ENCODE data around the gene NUAK1. TPM values are rescaled to one million over a fixed set of nuclear protein-coding genes. Genes with fewer than 3 reads are reported as not detected.

Gene NUAK1
- total RNA-seq, 1 donor from 2014 or later = 38.8 TPM

GRCh38 chr12:106051853-106052531 is 86.8 kb downstream of the NUAK1 start:
- intact Hi-C loops (cut with micrococcal nuclease) = no loop called here
- no peak for ATAC-seq
- DNase-seq = no peak

- DNase-seq (no peak), ATAC-seq (no peak)
- intact Hi-C loops (cut with micrococcal nuclease) = no loop called here
Measured at GRCh38 chr12:106049546-106049945, 89.2 kb downstream of the NUAK1 start.

GRCh38 chr12:106049105-106049504 is 89.6 kb downstream of the NUAK1 start:
- intact Hi-C loops (cut with micrococcal nuclease) = no loop called here
- DNase-seq = no peak
- no peak for ATAC-seq

GRCh38 chr12:106048676-106049075 is 90.1 kb downstream of the NUAK1 start:
- DNase-seq (no peak), ATAC-seq (no peak)
- intact Hi-C loops (cut with micrococcal nuclease) = no loop called here

- DNase-seq (no peak), ATAC-seq (no peak)
- intact Hi-C loops (cut with micrococcal nuclease) = no loop called here
Measured at GRCh38 chr12:106048016-106048415, 90.7 kb downstream of the NUAK1 start.

- ATAC-seq (no peak), DNase-seq (no peak)
- intact Hi-C loops (cut with micrococcal nuclease) = no loop called here
Measured at GRCh38 chr12:106046947-106047346, 91.8 kb downstream of the NUAK1 start.

- intact Hi-C loops (cut with micrococcal nuclease) = no loop called here
- DNase-seq (no peak), ATAC-seq (no peak)
Measured at GRCh38 chr12:106046301-106046846, 92.4 kb downstream of the NUAK1 start.

GRCh38 chr12:106045251-106045674 is 93.5 kb downstream of the NUAK1 start:
- intact Hi-C loops (cut with micrococcal nuclease) = no loop called here
- no peak for ATAC-seq
- DNase-seq = no peak

- intact Hi-C loops (cut with micrococcal nuclease) = no loop called here
- DNase-seq (no peak), ATAC-seq (no peak)
Measured at GRCh38 chr12:106044773-106045172, 94.0 kb downstream of the NUAK1 start.

GRCh38 chr12:106042037-106042436 is 96.7 kb downstream of the NUAK1 start:
- ATAC-seq (no peak), DNase-seq (no peak)
- intact Hi-C loops (cut with micrococcal nuclease) = no loop called here

GRCh38 chr12:106040521-106040920 is 98.2 kb downstream of the NUAK1 start:
- no peak for ATAC-seq
- no peak for DNase-seq
- intact Hi-C loops (cut with micrococcal nuclease) = no loop called here

- intact Hi-C loops (cut with micrococcal nuclease) = no loop called here
- ATAC-seq (no peak), DNase-seq (no peak)
Measured at GRCh38 chr12:106039646-106040404, 98.9 kb downstream of the NUAK1 start.

- intact Hi-C loops (cut with micrococcal nuclease) = no loop called here
- ATAC-seq (no peak), DNase-seq (peak; percentile 40)
Measured at GRCh38 chr12:106039242-106039641, 99.5 kb downstream of the NUAK1 start.

GRCh38 chr12:106037524-106038298 is 101.0 kb downstream of the NUAK1 start:
- DNase-seq (no peak), ATAC-seq (no peak)
- intact Hi-C loops (cut with micrococcal nuclease) = no loop called here

GRCh38 chr12:106035421-106035820 is 103.3 kb downstream of the NUAK1 start:
- DNase-seq (no peak), ATAC-seq (no peak)
- intact Hi-C loops (cut with micrococcal nuclease) = no loop called here

GRCh38 chr12:106034316-106034715 is 104.4 kb downstream of the NUAK1 start:
- DNase-seq (no peak), ATAC-seq (no peak)
- intact Hi-C loops (cut with micrococcal nuclease) = no loop called here

- intact Hi-C loops (cut with micrococcal nuclease) = no loop called here
- DNase-seq (no peak), ATAC-seq (no peak)
Measured at GRCh38 chr12:106033161-106033675, 105.5 kb downstream of the NUAK1 start.

GRCh38 chr12:106032623-106032925 is 106.2 kb downstream of the NUAK1 start:
- intact Hi-C loops (cut with micrococcal nuclease) = no loop called here
- no peak for ATAC-seq
- DNase-seq = no peak

- intact Hi-C loops (cut with micrococcal nuclease) = no loop called here
- DNase-seq (no peak), ATAC-seq (peak; percentile 48)
Measured at GRCh38 chr12:106031761-106032622, 106.8 kb downstream of the NUAK1 start.

Data from left ventricle myocardium superior (tissue), 1 donor.